PC-3 (cell line): Measurements from ENCODE around the gene VSIR. TPM values are rescaled to one million over a fixed set of nuclear protein-coding genes. Genes with fewer than 3 reads are reported as not detected.
A peak's percentile ranks its signal among the peaks of the same experiment; 100 is the strongest.

ENCODE experiments used
- ATAC-seq: fragments of 200-7000 bp; cut with Tn5 transposase; 2 replicates; pipeline ENCODE4 v1.9.1; 2020; ENCODE audit warnings: mild to moderate bottlenecking, moderate library complexity
- BruUV-seq: library from RNA; stranded (reverse); fragments of 400-500 nt; replicated peaks from 2 replicates; lab custom pipeline; 2021; lab: Mats Ljungman, UMichigan
- CTCF ChIA-PET: fragments of 300-600 bp; sonication (Branson Sonifier 250); formaldehyde crosslinking; loops from one replicate; lab custom pipeline; 2022; ENCODE audit warnings: antibody characterized with exemption; lab: Charles Lee
- POLR2A ChIA-PET: fragments of 300-600 bp; sonication (Branson Sonifier 250); formaldehyde crosslinking; loops from one replicate; lab custom pipeline; 2022; ENCODE audit warnings: antibody characterized with exemption; ENCODE audit not compliant: unreplicated experiment; lab: Charles Lee
- DNase-seq: peaks from one replicate; pipeline ENCODE4 v3.0.0-alpha.2; 2015
- H2AFZ ChIP-seq: fragments of 300-600 bp; sonication (generic); 2 replicates; pipeline ENCODE4 v1.6.0; 2016; ENCODE audit warnings: antibody characterized with exemption, low read length
- H3F3A ChIP-seq: fragments of 300-600 bp; sonication (generic); one replicate; pipeline ENCODE4 v1.6.0; 2017; ENCODE audit warnings: antibody characterized with exemption, low read length, control low read depth, mild to moderate bottlenecking; ENCODE audit not compliant: unreplicated experiment
- H3K27ac ChIP-seq: fragments of 300-600 bp; sonication (generic); 2 replicates; pipeline ENCODE4 v1.5.1; 2016; ENCODE audit warnings: mild to moderate bottlenecking, low read length
- H3K27me3 ChIP-seq: fragments of 300-600 bp; sonication (generic); 2 replicates; pipeline ENCODE4 v1.6.1; 2016; ENCODE audit warnings: low read length, mixed read lengths
- H3K36me3 ChIP-seq: fragments of 300-600 bp; sonication (generic); 2 replicates; pipeline ENCODE4 v1.6.1; 2016; ENCODE audit warnings: low read depth, mixed run types, low read length, mixed read lengths
- H3K4me1 ChIP-seq: fragments of 300-600 bp; sonication (generic); 2 replicates; pipeline ENCODE4 v1.5.1; 2016; ENCODE audit warnings: low read length; ENCODE audit not compliant: insufficient read depth
- H3K4me2 ChIP-seq: fragments of 300-600 bp; sonication (generic); 2 replicates; pipeline ENCODE4 v1.6.0; 2016; ENCODE audit warnings: low read length
- H3K4me3 ChIP-seq: fragments of 300-600 bp; sonication (generic); 2 replicates; pipeline ENCODE4 v1.5.1; 2016; ENCODE audit warnings: mild to moderate bottlenecking, low read length, mixed read lengths
- H3K79me2 ChIP-seq: fragments of 300-600 bp; sonication (generic); 2 replicates; pipeline ENCODE4 v1.6.1; 2017; ENCODE audit warnings: low read length, mixed read lengths
- H3K9ac ChIP-seq: fragments of 300-600 bp; sonication (generic); 2 replicates; pipeline ENCODE4 v1.6.0; 2016; ENCODE audit warnings: mild to moderate bottlenecking, low read length
- H3K9me2 ChIP-seq: fragments of 300-600 bp; sonication (generic); replicated peaks from 2 replicates; pipeline ENCODE4 v1.6.1; 2016; ENCODE audit warnings: mixed run types, low read length, mixed read lengths
- H3K9me3 ChIP-seq: fragments of 300-600 bp; sonication (generic); 2 replicates; pipeline ENCODE4 v1.6.1; 2016; ENCODE audit warnings: low read length, mixed read lengths
- H4K20me1 ChIP-seq: fragments of 300-600 bp; sonication (generic); 2 replicates; pipeline ENCODE4 v1.6.1; 2016; ENCODE audit warnings: low read length, mixed read lengths
- CTCF ChIP-seq: fragments of 300-600 bp; sonication (generic); conservative IDR thresholded peaks from 2 replicates; pipeline ENCODE4 v1.5.1; 2017; ENCODE audit warnings: antibody characterized with exemption, low read depth, mild to moderate bottlenecking, low read length
- EZH2 ChIP-seq: fragments of 300-600 bp; sonication (generic); IDR thresholded peaks from one replicate; pipeline ENCODE4 v1.6.1; 2017; ENCODE audit warnings: antibody characterized with exemption, mild to moderate bottlenecking, low read length; ENCODE audit not compliant: unreplicated experiment
- EZH2phosphoT487 ChIP-seq: fragments of 300-600 bp; sonication (generic); IDR thresholded peaks from 2 replicates; pipeline ENCODE4 v1.6.1; 2018; ENCODE audit warnings: mild to moderate bottlenecking, antibody characterized with exemption, low read length, borderline replicate concordance
- intact Hi-C: fragments of 100-400 bp; cut with micrococcal nuclease; formaldehyde crosslinking; loops from 2 replicates; pipeline ENCODE4 v1.9.0; 2023
- total RNA-seq: library from RNA; depleted of rRNA; stranded (reverse); fragments of >200 nt; gene quantifications from 2 replicates; pipeline ENCODE4 v1.2.3, GENCODE V29; 2014

VSIR gene
- total RNA-seq, 1 experiment from 2014 or later: 14.1 TPM

GRCh38 chr10:71770255-71770654 is 3.1 kb downstream of the VSIR start:
- no peak overlapping the region for H3K9ac ChIP-seq
- no peaks in the 10 kb centered on the region for H3K9me3 ChIP-seq
- ATAC-seq: no peak
- no peaks in the 10 kb centered on the region for H4K20me1 ChIP-seq
- peaks cover 46% of the 10 kb centered on the region for H3K4me1 ChIP-seq
- H2AFZ ChIP-seq: no peak overlapping the region
- BruUV-seq: no TSS peak
- no peaks in the 10 kb centered on the region for H3F3A ChIP-seq
- ChIA-PET CTCF (no interaction called here), POLR2A (no interaction called here)
- no peaks in the 10 kb centered on the region for H3K9me2 ChIP-seq
- intact Hi-C loops: loop anchor here (5.0 kb wide), 1 partner anchor 42 kb away; no protein-coding TSS in a partner anchor
- no peak overlapping the region for H3K4me2 ChIP-seq
- H3K27me3 ChIP-seq: no peaks in the 10 kb centered on the region
- H3K4me3 ChIP-seq: no peak overlapping the region
- TF ChIP-seq EZH2 (no peak), EZH2phosphoT487 (no peak), CTCF (no peak)
- H3K27ac ChIP-seq: no peak overlapping the region
- no peaks in the 10 kb centered on the region for H3K79me2 ChIP-seq
- H3K36me3 ChIP-seq: no peaks in the 10 kb centered on the region
- no peak for DNase-seq

- no peak overlapping the region for H3K4me2 ChIP-seq
- H3K9ac ChIP-seq: no peak overlapping the region
- POLR2A ChIA-PET: no interaction called here
- DNase-seq (no peak), ATAC-seq (no peak)
- no peak for TF ChIP-seq EZH2
- TF ChIP-seq CTCF: no peak
- no peak for TF ChIP-seq EZH2phosphoT487
- peaks cover 48% of the 10 kb centered on the region for H3K4me1 ChIP-seq
- H3K27ac ChIP-seq: no peak overlapping the region
- H3K27me3 ChIP-seq: no peaks in the 10 kb centered on the region
- H3K79me2 ChIP-seq: no peaks in the 10 kb centered on the region
- no peaks in the 10 kb centered on the region for H3K9me2 ChIP-seq
- H3K36me3 ChIP-seq: no peaks in the 10 kb centered on the region
- intact Hi-C loops: loop anchor here (5.0 kb wide), 2 partner anchors 42 to 72 kb away; no protein-coding TSS in a partner anchor
- no peak overlapping the region for H2AFZ ChIP-seq
- no TSS peak for BruUV-seq
- no peaks in the 10 kb centered on the region for H3F3A ChIP-seq
- H3K9me3 ChIP-seq: no peaks in the 10 kb centered on the region
- no peak overlapping the region for H3K4me3 ChIP-seq
- CTCF ChIA-PET: no interaction called here
- H4K20me1 ChIP-seq: no peaks in the 10 kb centered on the region
These were observed 4.0 kb downstream of the VSIR start for GRCh38 chr10:71769279-71769823.

DNA sequence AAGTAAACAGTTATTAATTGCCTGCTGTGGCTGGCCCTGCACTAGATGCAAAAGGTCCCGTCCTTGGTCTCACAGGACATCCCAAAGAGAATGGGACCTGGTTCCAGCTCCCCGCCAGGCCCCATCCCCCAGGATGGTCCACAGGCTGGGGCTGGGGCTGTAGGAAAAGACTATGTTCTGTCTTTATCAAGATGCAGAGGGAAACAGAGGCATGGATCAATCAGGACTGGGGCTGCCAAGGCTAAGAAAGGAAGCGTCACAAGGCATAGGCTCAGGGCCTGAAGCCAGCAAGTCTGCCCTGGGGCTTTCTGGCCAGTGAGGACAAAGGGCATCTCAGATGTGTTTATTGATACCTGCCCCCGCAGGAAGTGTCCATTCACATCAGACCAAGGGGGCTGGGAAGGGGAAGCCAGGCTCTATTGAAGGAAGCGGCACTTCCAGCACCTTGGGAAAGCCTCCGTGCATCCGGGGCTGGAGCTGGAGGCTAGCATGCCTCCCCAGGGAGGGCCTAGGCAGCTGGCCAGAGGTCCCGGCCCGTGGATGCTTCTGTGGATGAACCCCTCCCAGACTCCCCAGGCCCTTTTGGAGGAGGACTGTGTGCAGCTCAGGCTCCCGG is 5.8 kb downstream of the VSIR start:
- H3K79me2 ChIP-seq: no peaks in the 10 kb centered on the region
- H3K4me1 ChIP-seq: peaks cover 39% of the 10 kb centered on the region
- no peak overlapping the region; the same call in 1 of the 2 replicates for H3K9ac ChIP-seq
- CTCF ChIA-PET: no interaction called here
- no peaks in the 10 kb centered on the region for H3F3A ChIP-seq
- DNase-seq (peak; percentile 58), ATAC-seq (peak; percentile 16)
- H3K4me3 ChIP-seq: no peak overlapping the region
- H3K4me2 ChIP-seq: peak overlapping the region; percentile 60
- H4K20me1 ChIP-seq: no peaks in the 10 kb centered on the region
- TF ChIP-seq EZH2 (no peak), EZH2phosphoT487 (no peak), CTCF (no peak)
- intact Hi-C loops: loop anchor here (5.0 kb wide), 2 partner anchors 40 to 70 kb away; no protein-coding TSS in a partner anchor
- POLR2A ChIA-PET: interaction anchor here (0.5 to 0.7 kb wide), 2 partner anchors 63 to 289 kb away, joined by 3 to 9 read pairs; no protein-coding TSS in a partner anchor
- no peaks in the 10 kb centered on the region for H3K27me3 ChIP-seq
- no peaks in the 10 kb centered on the region for H3K9me2 ChIP-seq
- H2AFZ ChIP-seq: no peak overlapping the region
- H3K36me3 ChIP-seq: no peaks in the 10 kb centered on the region
- H3K9me3 ChIP-seq: no peaks in the 10 kb centered on the region
- BruUV-seq: TSS peak; percentile 59
- H3K27ac ChIP-seq: peak overlapping the region; percentile 79
